Vagina (tissue), 2 donors: Measurements from ENCODE around the gene C16orf89.

Source experiments
- POLR2A ChIP-seq, 2 donors: fragments of 450-650 bp; IDR thresholded peaks; one replicate each; pipeline ENCODE4 v1.6.1; 2017; ENCODE audit warnings: antibody characterized with exemption in 2 of 2, mild to moderate bottlenecking in 2 of 2, moderate library complexity in 2 of 2
- POLR2AphosphoS5 ChIP-seq, 2 donors: sonication (generic); formaldehyde crosslinking; IDR thresholded peaks; one replicate each; pipeline ENCODE4 v1.9.0; 2017; ENCODE audit warnings: antibody characterized with exemption in 2 of 2, mild to moderate bottlenecking in 2 of 2, low read depth in 1 of 2; ENCODE audit not compliant: insufficient read depth in 1 of 2
- TF ChIP-seq, protein P1 (sequence below), 3 experiments: fragments of 450-650 bp in 2 of 3; fragments of 200-600 bp in 1 of 3; sonication (generic) in 1 of 3; IDR thresholded peaks; one replicate each; pipeline ENCODE4 v1.5.1; 2017 to 2019; ENCODE audit warnings: antibody characterized with exemption in 3 of 3, mild to moderate bottlenecking in 2 of 3, moderate library complexity in 2 of 3

GRCh38 chr16:5015887-5016286 lies 49.9 kb downstream of the C16orf89 start:
- TF ChIP-seq, protein P1, sequence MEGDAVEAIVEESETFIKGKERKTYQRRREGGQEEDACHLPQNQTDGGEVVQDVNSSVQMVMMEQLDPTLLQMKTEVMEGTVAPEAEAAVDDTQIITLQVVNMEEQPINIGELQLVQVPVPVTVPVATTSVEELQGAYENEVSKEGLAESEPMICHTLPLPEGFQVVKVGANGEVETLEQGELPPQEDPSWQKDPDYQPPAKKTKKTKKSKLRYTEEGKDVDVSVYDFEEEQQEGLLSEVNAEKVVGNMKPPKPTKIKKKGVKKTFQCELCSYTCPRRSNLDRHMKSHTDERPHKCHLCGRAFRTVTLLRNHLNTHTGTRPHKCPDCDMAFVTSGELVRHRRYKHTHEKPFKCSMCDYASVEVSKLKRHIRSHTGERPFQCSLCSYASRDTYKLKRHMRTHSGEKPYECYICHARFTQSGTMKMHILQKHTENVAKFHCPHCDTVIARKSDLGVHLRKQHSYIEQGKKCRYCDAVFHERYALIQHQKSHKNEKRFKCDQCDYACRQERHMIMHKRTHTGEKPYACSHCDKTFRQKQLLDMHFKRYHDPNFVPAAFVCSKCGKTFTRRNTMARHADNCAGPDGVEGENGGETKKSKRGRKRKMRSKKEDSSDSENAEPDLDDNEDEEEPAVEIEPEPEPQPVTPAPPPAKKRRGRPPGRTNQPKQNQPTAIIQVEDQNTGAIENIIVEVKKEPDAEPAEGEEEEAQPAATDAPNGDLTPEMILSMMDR (IDR thresholded peaks at IDR 0.05): no peak
- TF ChIP-seq POLR2A (IDR thresholded peaks at IDR 0.05) (no peak), POLR2AphosphoS5 (IDR thresholded peaks at IDR 0.05; ENCODE audit: insufficient read depth in 1 of 2, low read depth in 1 of 2) (no peak)
